SU-DHL-6 (cell line): ENCODE measurements around the gene TNIP1.

Experiments
- H2AFZ ChIP-seq: fragments of 200-600 bp; sonication (generic); 2 replicates; pipeline ENCODE4 v1.6.1; 2014; ENCODE audit warnings: low read depth, mild to moderate bottlenecking, moderate library complexity, mixed read lengths, antibody characterized with exemption, low read length; ENCODE audit not compliant: severe bottlenecking
- H3F3A ChIP-seq: fragments of 200-600 bp; shearing (Covaris generic); 2 replicates; pipeline ENCODE4 v1.6.0; 2016; ENCODE audit warnings: antibody characterized with exemption, mild to moderate bottlenecking; ENCODE audit not compliant: insufficient read depth
- H3K27ac ChIP-seq: fragments of 200-600 bp; sonication (generic); 2 replicates; pipeline ENCODE4 v1.5.1; 2016; ENCODE audit warnings: low read depth, mild to moderate bottlenecking, low read length, moderate library complexity, mixed read lengths
- H3K27me3 ChIP-seq: fragments of 200-600 bp; sonication (generic), shearing (Covaris generic); 2 replicates; pipeline ENCODE4 v1.6.0; 2014; ENCODE audit warnings: mild to moderate bottlenecking, low read length
- H3K36me3 ChIP-seq: fragments of 200-600 bp; sonication (generic); 2 replicates; pipeline ENCODE4 v1.6.1; 2014; ENCODE audit warnings: mild to moderate bottlenecking, low read length, mixed read lengths
- H3K4me2 ChIP-seq: fragments of 300-600, 200-600 bp; shearing (Covaris generic), sonication (generic); 2 replicates; pipeline ENCODE4 v1.6.0; 2014; ENCODE audit warnings: low read length, low read depth, mild to moderate bottlenecking; ENCODE audit not compliant: poor library complexity, severe bottlenecking
- H3K4me3 ChIP-seq: fragments of 200-600 bp; sonication (generic); 2 replicates; pipeline ENCODE4 v1.5.1; 2014; ENCODE audit warnings: antibody characterized with exemption, low read length, mild to moderate bottlenecking, mixed read lengths; ENCODE audit not compliant: insufficient read depth, poor library complexity, severe bottlenecking
- H3K79me2 ChIP-seq: fragments of 200-600 bp; sonication (generic); 2 replicates; pipeline ENCODE4 v1.6.1; 2014; ENCODE audit warnings: mild to moderate bottlenecking, low read length, moderate library complexity; ENCODE audit not compliant: insufficient read depth
- H3K9ac ChIP-seq: fragments of 200-600 bp; sonication (generic); 2 replicates; pipeline ENCODE4 v1.7.0; 2014; ENCODE audit warnings: mild to moderate bottlenecking, low read length
- H3K9me2 ChIP-seq: fragments of 200-600 bp; sonication (generic); replicated peaks from 2 replicates; pipeline ENCODE4 v1.6.1; 2014; ENCODE audit warnings: low read length; ENCODE audit not compliant: insufficient read depth
- H3K9me3 ChIP-seq: fragments of 200-600 bp; sonication (generic); 2 replicates; pipeline ENCODE4 v1.6.1; 2014; ENCODE audit warnings: low read length, mixed read lengths; ENCODE audit not compliant: insufficient read depth
- H4K20me1 ChIP-seq: fragments of 200-600 bp; sonication (generic); 2 replicates; pipeline ENCODE4 v1.6.1; 2014; ENCODE audit warnings: low read depth, mild to moderate bottlenecking, antibody characterized with exemption, low read length, moderate library complexity, mixed read lengths
- EZH2phosphoT487 ChIP-seq: fragments of 200-600 bp; sonication (generic), shearing (Covaris generic); conservative IDR thresholded peaks from 2 replicates; pipeline ENCODE4 v1.6.1; 2018; ENCODE audit warnings: mild to moderate bottlenecking, antibody characterized with exemption, low read length, moderate library complexity, mixed read lengths
- TF ChIP-seq, protein P1 (sequence below): fragments of 200-600 bp; sonication (generic); IDR thresholded peaks from one replicate; pipeline ENCODE4 v1.5.1; 2017; ENCODE audit warnings: antibody characterized with exemption, mild to moderate bottlenecking, low read length, moderate library complexity; ENCODE audit not compliant: insufficient read depth, poor library complexity, severe bottlenecking

The TNIP1 gene

DNA sequence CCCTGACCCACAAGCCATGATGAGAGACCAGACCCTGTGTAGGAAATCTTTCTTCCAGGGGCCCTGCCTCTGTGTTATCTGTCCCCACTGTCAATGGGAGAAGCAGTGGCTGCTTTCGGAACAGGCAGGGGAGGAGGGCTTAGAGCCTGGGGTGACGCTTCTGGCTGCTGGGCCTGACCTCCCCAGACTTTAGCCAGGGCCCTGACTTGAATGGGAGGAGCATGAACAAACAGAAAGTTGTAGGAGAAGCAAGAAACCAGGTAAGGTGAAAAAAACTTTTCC, 72.7 kb downstream of the TNIP1 start:
- H3K79me2 ChIP-seq: no peaks in the 10 kb centered on the region
- no peak overlapping the region for H2AFZ ChIP-seq
- H3K27ac ChIP-seq: no peak overlapping the region
- no peak overlapping the region for H3K4me3 ChIP-seq
- TF ChIP-seq, protein P1, sequence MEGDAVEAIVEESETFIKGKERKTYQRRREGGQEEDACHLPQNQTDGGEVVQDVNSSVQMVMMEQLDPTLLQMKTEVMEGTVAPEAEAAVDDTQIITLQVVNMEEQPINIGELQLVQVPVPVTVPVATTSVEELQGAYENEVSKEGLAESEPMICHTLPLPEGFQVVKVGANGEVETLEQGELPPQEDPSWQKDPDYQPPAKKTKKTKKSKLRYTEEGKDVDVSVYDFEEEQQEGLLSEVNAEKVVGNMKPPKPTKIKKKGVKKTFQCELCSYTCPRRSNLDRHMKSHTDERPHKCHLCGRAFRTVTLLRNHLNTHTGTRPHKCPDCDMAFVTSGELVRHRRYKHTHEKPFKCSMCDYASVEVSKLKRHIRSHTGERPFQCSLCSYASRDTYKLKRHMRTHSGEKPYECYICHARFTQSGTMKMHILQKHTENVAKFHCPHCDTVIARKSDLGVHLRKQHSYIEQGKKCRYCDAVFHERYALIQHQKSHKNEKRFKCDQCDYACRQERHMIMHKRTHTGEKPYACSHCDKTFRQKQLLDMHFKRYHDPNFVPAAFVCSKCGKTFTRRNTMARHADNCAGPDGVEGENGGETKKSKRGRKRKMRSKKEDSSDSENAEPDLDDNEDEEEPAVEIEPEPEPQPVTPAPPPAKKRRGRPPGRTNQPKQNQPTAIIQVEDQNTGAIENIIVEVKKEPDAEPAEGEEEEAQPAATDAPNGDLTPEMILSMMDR: no peak
- no peak for TF ChIP-seq EZH2phosphoT487
- H4K20me1 ChIP-seq: no peaks in the 10 kb centered on the region
- H3K9ac ChIP-seq: no peak overlapping the region
- H3K9me3 ChIP-seq: no peaks in the 10 kb centered on the region
- no peaks in the 10 kb centered on the region for H3K27me3 ChIP-seq
- no peaks in the 10 kb centered on the region for H3K9me2 ChIP-seq
- H3F3A ChIP-seq: no peaks in the 10 kb centered on the region
- no peak overlapping the region for H3K4me2 ChIP-seq
- H3K36me3 ChIP-seq: no peaks in the 10 kb centered on the region

DNA sequence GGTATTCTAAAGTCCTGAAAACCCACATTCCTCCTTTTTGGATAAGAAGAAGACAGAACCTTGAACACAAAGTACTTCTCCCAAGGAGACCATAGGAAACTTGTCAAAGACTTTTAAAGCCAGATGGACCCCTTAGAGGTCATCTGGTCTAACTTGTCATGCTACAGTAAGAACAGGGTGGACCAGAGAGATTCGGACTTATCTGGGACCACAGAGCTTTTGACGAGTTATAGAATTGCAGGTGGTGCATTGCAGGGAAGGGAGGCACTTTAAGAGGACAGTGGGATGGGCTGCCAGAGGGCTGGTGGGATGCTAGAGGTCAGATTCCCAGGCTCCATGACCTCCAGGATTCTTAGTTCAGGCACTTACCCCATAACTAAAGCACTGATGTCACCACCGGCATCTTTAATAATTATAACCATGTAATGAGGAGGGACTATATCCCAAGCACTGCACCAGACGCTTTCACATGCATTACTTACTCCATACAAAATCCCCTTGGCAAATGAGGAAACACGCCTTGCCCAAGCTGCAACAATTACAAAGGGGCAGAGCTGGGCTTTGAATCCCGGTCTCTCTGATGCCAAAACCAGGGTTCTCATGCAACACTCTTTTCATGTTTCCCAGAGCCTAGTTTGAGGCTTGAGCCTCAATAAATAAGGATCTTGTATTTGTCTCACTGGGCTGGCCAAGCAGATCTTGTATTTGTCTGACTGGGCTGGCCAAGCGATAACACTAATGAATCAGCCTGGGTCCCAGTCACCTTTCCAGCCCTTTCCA, 73.2 kb downstream of the TNIP1 start:
- no peaks in the 10 kb centered on the region for H3K36me3 ChIP-seq
- H3K27me3 ChIP-seq: no peaks in the 10 kb centered on the region
- H2AFZ ChIP-seq: no peak overlapping the region
- no peak for TF ChIP-seq EZH2phosphoT487
- TF ChIP-seq, protein P1: no peak
- no peak overlapping the region for H3K4me2 ChIP-seq
- H3K9me2 ChIP-seq: no peaks in the 10 kb centered on the region
- no peaks in the 10 kb centered on the region for H3K9me3 ChIP-seq
- no peak overlapping the region for H3K9ac ChIP-seq
- H3K4me3 ChIP-seq: no peak overlapping the region
- H3K27ac ChIP-seq: no peak overlapping the region
- no peaks in the 10 kb centered on the region for H4K20me1 ChIP-seq
- no peaks in the 10 kb centered on the region for H3F3A ChIP-seq
- H3K79me2 ChIP-seq: no peaks in the 10 kb centered on the region

DNA sequence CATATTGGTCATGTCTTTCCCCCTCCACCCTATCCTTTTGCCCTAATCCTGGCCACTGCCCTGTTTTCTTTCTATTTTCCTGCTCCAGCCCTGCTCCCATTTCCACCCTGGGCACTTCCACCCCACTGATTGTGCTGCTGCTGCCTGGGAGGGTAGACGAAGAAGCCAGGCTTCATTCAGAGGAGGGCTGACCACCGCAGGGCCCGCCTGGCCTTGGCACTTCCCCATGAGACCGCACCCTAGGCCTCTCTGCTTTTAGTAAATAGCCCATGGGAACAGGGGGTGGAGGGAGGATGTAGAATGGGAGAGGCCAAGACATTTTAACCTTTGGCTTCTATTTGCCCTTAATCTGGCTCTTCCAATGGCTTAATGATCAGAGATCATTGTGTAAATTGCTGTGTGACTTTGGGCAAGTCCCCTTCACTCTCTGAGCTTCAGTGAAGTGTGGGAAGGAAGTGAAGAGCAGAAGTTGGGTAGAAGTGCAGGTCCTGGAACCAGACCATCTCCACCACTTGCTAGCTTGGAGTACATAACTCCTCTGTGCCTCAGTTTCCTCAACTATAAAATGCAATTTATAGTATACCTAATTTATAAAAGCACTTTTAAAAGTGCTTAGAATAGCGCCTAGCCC, 74.0 kb downstream of the TNIP1 start:
- Histone ChIP-seq H3K36me3 (no peaks in the 10 kb centered on the region), H2AFZ (no peak overlapping the region), H3K4me2 (no peak overlapping the region), H3K9me2 (no peaks in the 10 kb centered on the region), H3K27ac (no peak overlapping the region), H4K20me1 (no peaks in the 10 kb centered on the region), H3K27me3 (no peaks in the 10 kb centered on the region), H3K9ac (no peak overlapping the region), H3K79me2 (no peaks in the 10 kb centered on the region), H3K9me3 (no peaks in the 10 kb centered on the region), H3F3A (no peaks in the 10 kb centered on the region), H3K4me3 (no peak overlapping the region)
- TF ChIP-seq, protein P1: no peak
- TF ChIP-seq EZH2phosphoT487: no peak
